ENCODE results near the gene CLIP2.
"Not testable (repeated sequence)": the region's sequence is repeated elsewhere in the genome, so short reads cannot be mapped to it uniquely, and the experiment has no call there.

CLIP2 gene

DNA sequence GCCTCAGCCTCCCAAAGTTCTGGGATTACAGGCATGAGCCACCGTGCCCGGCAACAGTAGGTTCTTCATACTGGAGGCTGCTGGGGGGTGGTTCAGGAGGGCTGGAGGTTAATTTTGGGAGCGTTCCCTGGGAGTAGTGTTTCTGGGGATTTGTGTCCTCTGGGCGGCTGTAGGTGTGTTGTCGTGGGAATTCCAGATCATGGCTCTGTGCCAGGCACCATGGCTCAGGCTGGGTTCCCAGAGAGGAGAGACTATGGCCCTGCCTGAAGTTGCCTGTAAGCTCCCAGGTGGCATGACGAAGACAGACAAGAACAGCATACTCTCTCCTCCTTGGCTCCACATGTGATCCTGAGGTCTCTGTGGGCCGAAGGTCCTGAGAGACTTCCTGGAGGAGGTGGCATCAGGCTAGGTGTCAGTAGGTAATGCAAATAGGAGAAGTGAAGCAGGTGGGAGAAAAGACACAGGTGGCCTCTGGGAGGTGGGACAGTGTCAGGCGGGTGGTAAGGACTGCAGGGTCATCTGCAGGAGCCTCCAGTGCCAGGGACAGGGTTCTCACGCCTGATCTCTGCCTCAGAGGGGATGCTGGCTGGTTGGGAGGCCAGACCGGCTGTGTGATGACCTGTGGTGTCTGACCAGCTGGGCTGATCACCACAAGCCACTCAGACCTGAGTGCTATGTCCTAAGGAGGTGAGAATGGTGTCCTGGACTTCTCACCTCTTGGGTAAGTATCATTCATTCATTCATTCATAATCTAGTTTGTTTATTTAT, 18.7 kb downstream of the CLIP2 start:
- peak; percentile 30 for DNase-seq (ENCODE audit: low read depth)
- no peak overlapping the region for H3K4me3 ChIP-seq (ENCODE audit: low read length)
- TF ChIP-seq, protein P1, sequence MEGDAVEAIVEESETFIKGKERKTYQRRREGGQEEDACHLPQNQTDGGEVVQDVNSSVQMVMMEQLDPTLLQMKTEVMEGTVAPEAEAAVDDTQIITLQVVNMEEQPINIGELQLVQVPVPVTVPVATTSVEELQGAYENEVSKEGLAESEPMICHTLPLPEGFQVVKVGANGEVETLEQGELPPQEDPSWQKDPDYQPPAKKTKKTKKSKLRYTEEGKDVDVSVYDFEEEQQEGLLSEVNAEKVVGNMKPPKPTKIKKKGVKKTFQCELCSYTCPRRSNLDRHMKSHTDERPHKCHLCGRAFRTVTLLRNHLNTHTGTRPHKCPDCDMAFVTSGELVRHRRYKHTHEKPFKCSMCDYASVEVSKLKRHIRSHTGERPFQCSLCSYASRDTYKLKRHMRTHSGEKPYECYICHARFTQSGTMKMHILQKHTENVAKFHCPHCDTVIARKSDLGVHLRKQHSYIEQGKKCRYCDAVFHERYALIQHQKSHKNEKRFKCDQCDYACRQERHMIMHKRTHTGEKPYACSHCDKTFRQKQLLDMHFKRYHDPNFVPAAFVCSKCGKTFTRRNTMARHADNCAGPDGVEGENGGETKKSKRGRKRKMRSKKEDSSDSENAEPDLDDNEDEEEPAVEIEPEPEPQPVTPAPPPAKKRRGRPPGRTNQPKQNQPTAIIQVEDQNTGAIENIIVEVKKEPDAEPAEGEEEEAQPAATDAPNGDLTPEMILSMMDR (IDR thresholded peaks at IDR 0.05; ENCODE audit: insufficient read depth, low read depth, low read length, missing control alignments), result no peak

DNA sequence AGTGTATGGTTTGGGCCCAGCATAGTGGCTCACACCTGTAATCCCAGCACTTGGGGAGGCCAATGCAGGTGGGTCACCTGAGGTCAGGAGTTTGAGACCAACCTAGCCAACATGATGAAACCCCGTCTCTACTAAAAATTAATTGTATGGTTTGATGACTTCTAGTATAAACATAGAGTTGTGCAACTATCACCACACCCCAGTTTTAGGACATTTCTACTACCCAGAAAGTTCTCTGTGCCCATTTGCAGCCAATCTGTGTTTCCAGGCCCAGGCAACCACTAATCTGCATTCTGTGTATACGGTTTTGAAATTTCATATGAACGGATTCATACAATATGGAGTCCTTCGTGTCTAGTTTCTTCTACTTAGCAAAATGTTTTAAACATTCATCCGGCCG, 20.0 kb downstream of the CLIP2 start:
- TF ChIP-seq, protein P1 (IDR thresholded peaks at IDR 0.05; ENCODE audit: insufficient read depth, low read depth, low read length, missing control alignments), result no peak
- DNase-seq (ENCODE audit: low read depth), result no peak
- H3K4me3 ChIP-seq (ENCODE audit: low read length), result no peak overlapping the region

- peak; percentile 80 for DNase-seq (ENCODE audit: low read depth)
- TF ChIP-seq, protein P1 (IDR thresholded peaks at IDR 0.05; ENCODE audit: insufficient read depth, low read depth, low read length, missing control alignments), result no peak
- no peak overlapping the region for H3K4me3 ChIP-seq (ENCODE audit: low read length)
Observed at GRCh38 chr7:74311305-74311744, 22.1 kb downstream of the CLIP2 start.

DNA sequence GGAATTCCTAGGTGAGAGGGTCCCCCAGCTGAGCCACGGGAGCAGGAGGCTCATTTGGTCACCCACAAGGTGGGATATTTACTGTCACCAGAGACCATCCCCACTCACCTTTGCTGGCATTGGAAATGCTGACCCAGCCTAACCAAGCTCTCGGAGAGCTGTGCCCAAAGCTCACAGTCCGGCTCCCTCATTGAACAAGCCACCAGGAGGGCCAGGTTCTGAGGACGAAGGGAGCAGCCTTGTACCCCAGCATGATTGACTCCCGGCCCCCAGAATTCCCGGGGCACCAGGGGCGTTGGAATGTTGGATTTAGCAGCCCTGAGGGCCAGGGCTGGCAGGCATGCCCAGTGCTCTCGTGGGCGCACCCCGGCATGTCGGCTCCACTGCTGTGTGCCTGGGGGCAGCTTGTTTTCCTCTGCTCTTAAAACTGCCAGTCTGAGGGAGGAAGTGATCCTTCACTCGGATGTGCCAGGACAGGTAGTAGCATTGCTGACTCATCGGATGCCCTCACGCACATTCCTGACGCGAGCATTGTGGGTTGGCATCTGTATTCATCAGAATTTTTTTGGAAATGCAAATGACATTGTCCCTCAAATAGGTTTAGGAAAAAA, 23.3 kb downstream of the CLIP2 start:
- TF ChIP-seq, protein P1 (IDR thresholded peaks at IDR 0.05; ENCODE audit: insufficient read depth, low read depth, low read length, missing control alignments), result no peak
- DNase-seq (ENCODE audit: low read depth), result peak; percentile 99
- H3K4me3 ChIP-seq (ENCODE audit: low read length), result peak overlapping the region; percentile 5

DNA sequence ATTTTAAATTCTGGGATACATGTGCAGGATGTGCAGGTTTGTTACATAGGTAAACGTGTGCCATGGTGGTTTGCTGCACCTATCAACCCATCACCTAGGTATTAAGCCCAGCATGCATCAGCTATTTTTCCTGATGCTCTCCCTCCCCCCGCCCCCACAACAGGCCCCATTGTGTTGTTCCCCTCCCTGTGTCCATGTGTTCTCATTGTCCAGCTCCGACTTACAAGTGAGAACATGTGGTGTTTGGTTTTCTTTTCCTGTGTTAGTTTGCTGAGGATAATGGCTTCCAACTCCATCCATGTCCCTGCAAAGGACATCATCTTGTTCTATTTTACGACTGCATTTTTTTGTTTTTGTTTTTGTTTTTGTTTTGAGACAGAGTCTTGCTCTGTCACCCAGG, 26.7 kb downstream of the CLIP2 start:
- peak; percentile 22 for DNase-seq (ENCODE audit: low read depth)
- H3K4me3 ChIP-seq (ENCODE audit: low read length), result not testable (repeated sequence)

- no peak for DNase-seq (ENCODE audit: low read depth)
- H3K4me3 ChIP-seq (ENCODE audit: low read length), result no peak overlapping the region
- TF ChIP-seq, protein P1 (IDR thresholded peaks at IDR 0.05; ENCODE audit: insufficient read depth, low read depth, low read length, missing control alignments), result no peak
Observed at GRCh38 chr7:74317146-74317782, 28.1 kb downstream of the CLIP2 start.

DNA sequence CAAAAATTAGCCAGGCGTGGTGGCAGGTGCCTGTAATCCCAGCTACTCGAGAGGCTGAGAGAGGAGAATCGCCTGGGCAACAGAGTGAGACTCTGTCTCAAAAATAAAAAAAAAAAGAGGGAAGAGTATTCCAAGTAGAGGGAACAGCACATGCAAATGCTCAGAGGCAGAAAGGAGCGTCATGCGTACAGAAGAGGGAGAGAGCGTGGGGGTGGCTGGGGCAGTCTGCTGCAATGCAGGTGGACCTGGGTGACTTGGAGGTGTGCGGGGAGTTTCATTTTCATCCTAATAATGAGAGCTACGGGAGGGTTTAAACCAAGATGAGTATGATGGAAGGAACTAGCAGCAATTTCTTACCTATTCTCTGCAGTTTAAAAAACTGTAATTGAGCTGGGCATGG, 28.8 kb downstream of the CLIP2 start:
- H3K4me3 ChIP-seq (ENCODE audit: low read length), result no peak overlapping the region
- TF ChIP-seq, protein P1 (IDR thresholded peaks at IDR 0.05; ENCODE audit: insufficient read depth, low read depth, low read length, missing control alignments), result no peak
- no peak for DNase-seq (ENCODE audit: low read depth)

All from epithelial cell of esophagus (primary cell).